Measurements from ENCODE around the gene L3MBTL2. TPM values are rescaled to one million over a fixed set of nuclear protein-coding genes. Genes with fewer than 3 reads are reported as not detected.

The L3MBTL2 gene
- total and polyA plus RNA-seq, 2 of the 13 experiments (the other 11 are each of a cell fraction or from before 2014, with no cell fraction given): 13.8 to 33.7 TPM

- no peak for TF ChIP-seq ZBTB43 (CRISPR knock-in tag; conservative IDR thresholded peaks at IDR 0.05)
These were observed 23.5 kb upstream of the L3MBTL2 start (continued) for GRCh38 chr22:41181349-41182241.

- Histone ChIP-seq H3K9ac (ENCODE audit: insufficient read depth, low read depth, low read length) (no peak overlapping the region), H3K4me3 (replicated peaks in 1 of 3; ENCODE audit: insufficient read depth in 1 of 3, low read depth in 2 of 3, low read length in 3 of 3) (no peak overlapping the region), H3K27me3 (ENCODE audit: control insufficient read depth in 1 of 2, insufficient read depth in 2 of 2, low read length in 2 of 2) (no peaks in the 10 kb centered on the region), H3K79me2 (ENCODE audit: insufficient read depth, low read length) (no peaks in the 10 kb centered on the region), H3K9me3 (ENCODE audit: low read length) (no peaks in the 10 kb centered on the region), H3K4me2 (ENCODE audit: low read depth, low read length) (no peak overlapping the region), H3K4me1 (ENCODE audit: insufficient read depth, low read length) (no peaks in the 10 kb centered on the region), H3K27ac (ENCODE audit: extremely low read length, insufficient read depth, low read length) (no peak overlapping the region), H2AFZ (ENCODE audit: low read length) (no peak overlapping the region), H3K36me3 (replicated peaks in 1 of 2; ENCODE audit: control insufficient read depth in 1 of 2, insufficient read depth in 2 of 2, low read length in 2 of 2) (peaks cover 0 to 2% of the 10 kb centered on the region in 2 experiments; a peak in 1 of 5 replicates), H4K20me1 (ENCODE audit: insufficient read depth, low read length) (no peaks in the 10 kb centered on the region)
- 94% methylated on average over 3 of the region's 3 CpGs for whole genome bisulfite sequencing (ENCODE audit: low lambda C conversion rate)
- DNase-seq (ENCODE audit: low spot score) (no peak), ATAC-seq (no peak), FAIRE-seq (no peak)
- BruUV-seq (replicated peaks): no TSS peak
- POLR2A ChIA-PET: no interaction called here
- CTCF ChIA-PET (ENCODE audit: low intra/inter-chr PET ratio, low total read pairs): no interaction called here
- no peak for TF ChIP-seq PAX8 (CRISPR knock-in tag; IDR thresholded peaks at IDR 0.05; ENCODE audit: borderline replicate concordance)
- TF ChIP-seq ZNF577 (CRISPR knock-in tag; IDR thresholded peaks at IDR 0.05; ENCODE audit: borderline replicate concordance, low read depth): no peak
- no peak for TF ChIP-seq ZSCAN30 (CRISPR knock-in tag; IDR thresholded peaks at IDR 0.05)
- TF ChIP-seq ZNF24 (IDR thresholded peaks at IDR 0.05): no peak
- TF ChIP-seq U2AF2 (IDR thresholded peaks at IDR 0.05; ENCODE audit: low read depth, low read length): no peak
- in situ Hi-C loops (cut with HindIII; ENCODE audit: extremely low pct_ligation_motif_present, low pct_unique_long_range_greater_than_20kb) (no loop called here), intact Hi-C loops (cut with micrococcal nuclease; ENCODE audit: unreplicated experiment) (no loop called here)
These were observed 20.4 kb upstream of the L3MBTL2 start for GRCh38 chr22:41184679-41185078.
